Stimulated activated CD4-positive, alpha-beta T cell treated with anti-CD3 and anti-CD28 coated beads, TNF-alpha, amount 100 ng/mL, for 48 hours (primary cell): ENCODE data around the gene SLC25A13.

Experiments used
- DNase-seq, 3 donors: peaks; one replicate each; pipeline ENCODE4 v3.0.0-alpha.2; 2020; ENCODE audit warnings: low read depth in 3 of 3

SLC25A13 gene

DNA sequence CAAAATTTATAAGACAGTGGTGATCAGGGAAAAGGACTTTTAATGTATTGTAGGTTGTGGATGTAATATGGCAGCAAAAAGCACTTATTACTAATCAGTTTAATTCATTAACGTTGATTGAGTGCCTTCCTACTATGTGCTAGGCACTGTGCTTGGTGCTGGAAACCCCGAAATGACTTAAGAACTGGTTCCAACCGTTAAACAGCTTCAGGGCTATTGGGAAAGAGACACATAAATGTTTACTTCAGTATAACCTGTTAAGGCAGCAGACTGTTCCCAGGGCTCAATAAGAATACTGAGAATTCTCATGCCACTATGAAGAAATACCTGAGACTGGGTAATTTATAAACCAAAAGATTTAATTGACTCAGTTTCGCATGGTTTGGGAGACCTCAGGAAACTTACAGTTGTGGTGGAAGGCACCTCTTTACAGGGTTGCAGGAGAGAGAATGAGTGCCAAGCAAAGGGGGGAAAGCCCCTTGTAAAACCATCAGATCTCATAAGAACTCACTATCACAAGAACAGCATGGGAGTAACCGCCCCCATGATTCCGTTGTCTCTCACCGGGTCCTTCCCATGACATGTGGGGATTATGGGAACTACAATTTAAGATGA, 1.1 kb upstream of the SLC25A13 start:
- no peak for DNase-seq

DNA sequence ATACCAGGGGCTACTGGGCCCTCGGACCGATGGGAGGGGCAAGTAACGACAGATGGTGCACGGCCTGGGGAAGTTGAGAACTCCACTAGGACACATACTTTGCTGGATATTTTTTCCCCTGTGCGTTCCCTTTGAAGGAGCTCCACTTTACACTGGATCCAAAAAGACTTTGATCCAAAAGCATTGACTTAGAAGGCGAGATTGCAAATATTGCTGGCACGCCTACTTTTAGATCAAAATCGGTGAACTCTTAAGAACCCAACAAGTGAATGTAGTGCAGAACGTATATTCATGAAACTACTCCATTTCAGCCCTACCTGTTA, 436 bp upstream of the SLC25A13 start:
- DNase-seq, result no peak

DNA sequence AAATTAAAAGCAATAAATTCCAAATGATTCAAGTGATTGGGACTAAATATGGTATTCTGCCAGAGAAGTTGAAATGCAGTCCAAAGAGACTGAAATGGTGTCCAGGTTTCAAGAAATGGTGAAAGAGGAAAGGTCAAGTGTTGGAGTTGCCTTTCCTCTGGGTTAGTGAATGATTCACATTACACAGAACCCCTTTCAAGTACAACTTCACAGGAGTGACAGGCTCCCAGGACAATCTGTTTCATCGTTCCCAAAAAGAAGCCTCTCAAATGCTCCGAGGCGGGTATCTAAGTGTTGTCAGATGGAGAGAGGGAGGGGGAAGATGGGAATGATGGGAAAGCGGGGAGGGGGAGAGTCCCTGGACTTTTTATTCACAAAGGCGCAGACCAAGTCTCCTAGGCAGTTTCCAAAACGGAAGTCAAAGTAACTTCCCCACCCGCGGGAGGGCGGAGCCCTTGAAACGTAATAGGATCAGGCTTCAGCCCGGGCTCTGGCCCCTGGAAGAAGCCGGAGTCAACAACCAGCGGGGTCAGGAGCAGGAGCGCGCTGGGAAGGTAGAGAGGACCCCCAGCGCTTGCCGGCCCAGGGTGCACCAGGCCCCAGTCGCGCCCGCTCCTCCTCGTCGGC, 754 bp downstream of the SLC25A13 start:
- peak; percentile 34 to 41 (median 35) for DNase-seq

DNA sequence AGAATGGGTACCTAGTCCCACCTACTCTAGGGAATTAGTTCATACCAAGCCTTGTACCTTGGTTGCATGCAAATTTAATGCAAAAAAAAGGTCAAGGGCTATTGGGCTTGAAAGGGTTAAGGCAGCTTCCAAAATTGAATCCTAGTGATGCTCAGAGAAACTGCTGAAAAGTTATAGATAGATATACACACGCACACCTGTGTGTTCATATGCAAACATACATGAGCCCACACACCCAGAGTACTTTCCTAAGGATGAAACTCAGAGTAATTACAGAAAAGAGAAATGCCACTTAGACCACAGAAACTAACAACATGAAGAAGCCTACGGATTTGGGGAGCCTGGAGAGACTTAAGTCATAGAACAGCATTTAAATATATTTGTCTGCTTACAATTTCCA, 1.5 kb downstream of the SLC25A13 start:
- DNase-seq, result peak in 1 of 3 donors; percentile 12

DNA sequence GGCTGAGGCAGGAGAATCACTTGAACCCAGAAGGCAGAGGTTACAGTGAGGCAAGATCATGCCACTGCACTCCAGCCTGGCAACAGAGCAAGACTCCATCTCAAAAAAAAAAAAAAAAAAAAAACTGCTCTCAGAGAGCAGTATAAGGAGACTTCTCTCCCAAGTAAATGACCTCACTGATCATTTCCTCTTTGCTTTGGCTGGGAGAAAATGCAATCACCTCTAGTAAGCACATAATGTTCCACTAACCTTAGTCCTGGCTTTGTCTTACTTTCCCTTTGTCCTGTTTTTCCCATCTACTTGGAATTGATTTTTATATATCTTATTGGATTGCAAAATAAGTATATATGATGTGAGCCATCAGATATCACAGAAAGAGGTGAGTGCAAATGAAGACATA, 2.5 kb downstream of the SLC25A13 start:
- no peak for DNase-seq

DNA sequence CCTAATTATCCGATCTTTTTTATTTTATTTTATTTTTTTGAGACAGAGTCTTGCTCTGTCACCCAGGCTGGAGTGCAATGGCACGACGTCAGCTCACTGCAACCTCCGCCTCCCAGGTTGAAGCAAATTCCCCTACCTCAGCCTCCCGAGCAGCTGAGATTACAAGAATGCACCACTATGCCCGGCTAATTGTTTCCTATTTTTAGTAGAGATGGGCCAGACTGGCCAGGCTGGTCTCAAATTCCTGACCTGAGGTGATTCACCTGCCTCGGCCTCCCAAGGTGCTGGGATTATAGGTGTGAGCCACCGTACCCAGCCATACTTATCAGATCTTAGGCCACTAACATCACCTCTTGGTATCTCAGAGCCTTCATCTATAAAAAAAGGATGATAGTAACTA, 4.9 kb downstream of the SLC25A13 start:
- no peak for DNase-seq

DNA sequence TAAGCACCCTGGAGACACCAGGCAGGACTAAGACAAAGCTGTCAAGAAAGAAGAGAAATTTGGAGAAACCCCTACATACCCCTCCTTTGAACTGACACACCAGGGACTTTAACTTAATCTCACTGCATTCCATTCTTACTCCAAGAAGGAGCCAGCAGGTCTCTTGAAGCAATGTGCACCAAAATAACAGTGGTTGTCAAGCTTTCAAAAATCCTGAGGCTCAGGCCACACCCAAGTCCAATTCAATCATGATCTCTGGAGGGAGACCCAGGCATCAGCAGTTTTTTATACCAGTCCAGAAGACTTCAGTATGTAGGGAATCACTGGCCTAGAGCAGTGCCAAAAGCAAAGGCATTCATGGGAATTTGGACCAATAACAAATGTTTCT, 6.8 kb downstream of the SLC25A13 start:
- no peak for DNase-seq

DNA sequence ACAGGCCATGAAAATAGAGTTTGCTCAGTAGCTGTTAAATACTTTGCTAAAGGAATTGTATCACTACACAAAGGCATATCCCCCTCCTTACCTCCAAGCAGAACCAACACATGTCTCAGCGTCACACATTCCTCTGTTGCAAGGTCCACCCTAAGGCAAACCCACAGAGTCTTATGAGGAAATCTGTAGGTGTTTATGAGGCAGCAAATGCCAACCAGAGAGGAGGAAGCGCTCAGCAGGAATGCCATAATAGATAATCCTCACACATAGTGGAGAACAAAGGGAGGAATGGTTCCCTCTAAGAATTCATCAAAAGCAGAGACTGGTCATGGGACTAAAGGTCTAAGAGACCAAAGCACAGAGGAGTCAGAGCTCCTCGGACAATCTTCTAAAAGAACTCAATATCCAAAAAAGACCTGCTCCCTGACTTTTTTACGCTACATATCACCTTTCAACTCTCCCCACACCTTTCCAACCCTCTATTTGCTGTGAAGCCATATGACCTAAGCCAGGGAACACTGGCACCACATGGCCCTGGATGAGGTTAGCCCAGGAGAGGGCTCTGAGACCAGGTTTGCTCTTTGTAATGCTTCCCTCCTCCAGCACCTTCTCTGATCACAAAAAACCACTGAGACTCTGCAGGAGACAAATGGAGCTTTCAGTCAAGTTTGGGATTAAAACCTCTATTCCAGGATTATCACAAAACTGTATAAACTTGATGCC, 7.3 kb downstream of the SLC25A13 start:
- DNase-seq, result no peak

DNA sequence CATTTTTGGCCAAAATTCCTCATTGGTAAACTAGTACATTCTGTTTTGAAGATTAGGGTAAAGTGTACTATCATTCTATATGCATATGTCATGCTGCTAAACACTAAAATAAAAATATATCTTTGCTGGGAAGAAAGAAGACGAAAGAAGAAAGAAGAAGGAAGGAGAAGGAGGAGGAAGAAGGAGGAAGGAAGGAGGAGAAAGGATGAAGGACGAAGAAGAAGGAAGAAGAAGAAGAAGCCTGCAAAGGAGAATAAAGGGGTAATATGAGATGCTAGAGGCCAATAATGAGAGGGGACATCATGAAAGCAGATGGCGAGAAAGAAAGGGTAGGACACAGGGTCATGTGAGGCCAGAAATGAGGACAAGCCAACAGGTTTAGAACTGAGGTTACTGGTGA, 8.0 kb downstream of the SLC25A13 start:
- no peak for DNase-seq

DNA sequence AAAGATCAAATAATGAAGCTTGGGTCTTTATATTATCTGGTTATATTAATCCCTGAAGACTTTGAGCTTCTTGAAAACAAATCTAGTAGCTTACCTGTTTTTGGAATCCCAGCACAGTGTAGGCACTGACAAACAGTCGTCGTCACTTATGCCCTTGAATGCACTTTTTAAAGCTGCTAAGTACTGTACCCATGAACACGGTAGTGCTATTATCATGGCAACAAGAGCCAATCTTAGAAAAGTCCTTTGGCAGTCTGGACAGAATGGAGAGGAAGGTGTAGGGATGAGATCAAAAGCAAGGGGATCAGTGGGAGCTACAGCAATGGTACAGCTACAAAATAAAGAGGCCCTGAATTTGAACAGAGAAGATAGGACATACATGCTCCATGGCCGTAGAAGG, 9.4 kb downstream of the SLC25A13 start:
- no peak for DNase-seq

DNA sequence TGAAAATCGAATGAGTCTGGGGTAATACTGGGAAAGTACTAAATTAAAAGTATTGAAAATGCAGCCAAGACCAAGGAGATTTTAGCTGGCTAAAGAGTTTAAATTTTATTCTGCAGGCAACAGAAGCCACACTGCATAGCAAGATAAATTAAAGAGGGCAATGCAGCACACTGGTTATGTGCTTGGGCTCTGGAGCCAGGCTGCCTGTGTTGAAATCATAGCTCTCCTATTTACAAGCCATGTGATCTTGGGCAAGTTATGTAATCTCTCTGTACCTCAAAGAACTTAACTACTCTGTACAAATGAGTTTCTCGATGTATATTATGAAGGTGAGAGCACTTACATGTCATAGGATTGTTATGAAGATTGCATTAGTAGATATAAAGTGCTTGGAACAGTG, 9.9 kb downstream of the SLC25A13 start:
- DNase-seq, result no peak

DNA sequence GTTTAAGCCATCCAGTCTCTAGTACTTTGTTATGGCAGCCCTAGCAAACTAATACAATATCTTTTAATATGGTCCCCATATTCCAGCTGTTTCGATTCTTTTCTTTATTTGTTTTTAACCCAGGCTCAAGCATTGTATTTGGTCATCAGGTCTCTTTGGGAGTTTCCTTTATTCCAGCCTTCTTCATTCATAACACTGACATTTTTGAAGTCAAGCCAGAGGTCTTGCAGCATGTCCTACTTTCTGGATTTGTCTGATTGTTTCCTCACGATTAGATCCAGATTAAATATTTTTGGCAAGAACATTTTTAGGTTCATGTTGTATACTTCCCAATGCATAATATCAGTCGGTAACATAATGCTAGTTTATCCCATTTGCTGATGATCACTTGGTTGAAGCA, 11.8 kb downstream of the SLC25A13 start:
- no peak for DNase-seq

DNA sequence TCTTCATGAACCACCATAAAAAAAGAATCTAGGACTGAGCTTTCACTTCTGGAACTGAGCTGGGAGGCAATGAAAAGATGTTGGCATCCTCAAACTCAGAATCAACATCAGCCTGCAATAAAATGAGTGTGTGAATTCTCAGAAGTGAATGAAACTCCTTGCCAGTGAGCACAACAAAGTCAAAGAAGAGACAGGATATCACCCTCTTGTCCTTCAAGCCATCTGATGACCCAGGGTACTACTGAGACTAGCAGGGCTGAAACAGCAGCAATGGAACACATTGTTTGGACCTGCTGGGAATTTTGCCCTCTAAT, 13.0 kb downstream of the SLC25A13 start:
- DNase-seq, result no peak

DNA sequence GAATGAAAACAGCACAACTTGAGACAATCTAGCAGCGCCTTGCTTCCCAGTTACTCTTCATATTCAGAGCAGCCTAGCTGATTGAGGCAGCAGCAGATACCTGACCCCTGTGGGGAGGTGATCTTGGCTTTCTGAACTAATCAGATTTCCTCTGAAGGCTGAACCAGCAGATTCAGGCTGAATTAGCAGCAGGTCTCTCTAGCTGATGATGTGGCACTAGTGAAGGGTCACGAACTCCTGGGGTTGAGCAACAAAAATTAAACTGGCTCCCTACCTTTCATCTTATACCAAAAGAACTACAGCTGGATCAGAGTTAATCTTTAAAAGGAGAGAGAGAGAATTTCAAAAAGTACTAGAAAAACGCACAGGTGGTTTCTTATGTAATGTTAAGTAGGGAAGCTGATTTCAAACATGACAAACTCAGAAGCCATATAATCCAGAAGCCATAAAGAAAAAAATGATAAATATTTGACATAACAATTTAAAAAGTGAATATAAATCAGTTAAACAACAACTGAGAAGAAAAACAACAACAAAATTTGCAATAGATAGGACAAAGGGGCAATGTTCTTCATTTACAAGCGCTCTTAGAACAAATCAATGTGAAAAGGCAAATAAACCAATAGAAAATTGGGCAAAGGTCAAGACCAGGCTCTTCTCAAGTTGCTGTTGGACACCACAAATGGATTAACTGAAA, 13.5 kb downstream of the SLC25A13 start:
- no peak for DNase-seq

DNA sequence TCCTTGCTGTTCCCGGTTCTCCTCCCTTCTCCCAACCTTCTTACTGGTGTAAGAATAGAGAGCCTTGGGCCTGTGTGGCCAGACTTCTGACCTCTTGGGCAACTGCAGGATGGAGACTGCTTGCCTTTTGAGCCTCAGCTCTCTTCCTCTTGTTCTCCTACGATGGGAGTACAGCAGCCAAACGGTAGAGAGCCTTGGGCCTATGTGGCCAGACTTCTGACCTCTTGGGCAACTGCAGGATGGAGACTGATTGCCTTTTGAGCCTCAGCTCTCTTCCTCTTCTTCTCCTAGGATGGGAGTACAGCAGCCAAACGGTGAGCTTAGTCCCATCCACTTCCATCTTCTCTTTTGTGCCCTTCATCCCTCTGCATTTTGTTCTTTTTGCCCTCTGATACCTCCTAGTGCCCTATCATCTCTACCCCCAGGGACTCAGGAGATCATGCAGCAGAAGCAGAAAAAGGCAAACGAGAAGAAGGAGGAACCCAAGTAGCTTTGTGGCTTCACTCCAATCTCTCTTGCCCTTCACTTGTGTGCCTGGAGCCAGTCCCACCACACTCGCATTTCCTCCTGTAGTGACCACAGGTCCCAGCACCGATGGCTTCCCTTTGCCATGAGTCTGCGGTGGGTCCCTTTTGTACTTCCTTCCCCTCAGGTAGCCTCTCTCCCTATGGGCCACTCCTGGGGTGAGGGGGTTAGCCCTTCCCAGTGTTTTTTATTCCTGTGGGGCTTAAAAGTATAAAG, 15.3 kb downstream of the SLC25A13 start:
- no peak for DNase-seq

DNA sequence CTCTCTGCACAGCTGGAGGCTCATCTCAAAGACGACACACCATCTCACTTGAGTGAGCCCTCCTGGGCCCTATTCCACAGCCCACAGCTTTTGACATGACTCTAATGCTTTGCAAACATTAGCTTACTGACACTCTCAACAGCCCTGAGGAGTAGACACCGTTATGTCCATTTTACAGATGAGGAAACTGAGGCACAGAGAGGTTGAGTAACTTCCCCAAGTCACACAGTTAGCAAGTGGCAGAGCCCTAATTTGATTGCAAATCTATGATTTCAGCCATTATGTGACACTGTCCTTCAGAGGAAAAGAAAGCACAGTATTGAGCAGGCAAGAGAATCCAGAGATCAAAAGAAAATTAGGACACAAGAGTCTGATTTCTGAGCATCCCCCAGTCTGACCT, 16.0 kb downstream of the SLC25A13 start:
- no peak for DNase-seq

DNA sequence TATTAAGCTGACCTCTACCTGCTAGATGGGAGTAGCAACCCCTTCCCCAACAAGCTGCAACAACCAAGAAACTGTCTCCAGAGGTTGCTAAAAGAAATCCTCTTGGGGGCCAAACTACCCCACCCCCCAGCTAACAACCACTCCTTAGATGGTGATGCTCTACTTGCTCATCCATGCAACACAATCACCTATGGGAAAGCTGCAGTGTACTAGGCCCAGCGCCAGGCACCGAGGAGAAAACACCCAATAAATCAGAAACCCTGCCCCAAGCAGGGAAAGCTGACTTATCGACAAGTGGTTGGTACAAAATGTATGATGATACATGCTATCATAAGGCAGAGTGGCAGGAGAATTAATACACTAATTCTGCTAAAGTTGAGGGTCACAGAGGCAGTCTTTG, 17.3 kb downstream of the SLC25A13 start:
- DNase-seq, result no peak

DNA sequence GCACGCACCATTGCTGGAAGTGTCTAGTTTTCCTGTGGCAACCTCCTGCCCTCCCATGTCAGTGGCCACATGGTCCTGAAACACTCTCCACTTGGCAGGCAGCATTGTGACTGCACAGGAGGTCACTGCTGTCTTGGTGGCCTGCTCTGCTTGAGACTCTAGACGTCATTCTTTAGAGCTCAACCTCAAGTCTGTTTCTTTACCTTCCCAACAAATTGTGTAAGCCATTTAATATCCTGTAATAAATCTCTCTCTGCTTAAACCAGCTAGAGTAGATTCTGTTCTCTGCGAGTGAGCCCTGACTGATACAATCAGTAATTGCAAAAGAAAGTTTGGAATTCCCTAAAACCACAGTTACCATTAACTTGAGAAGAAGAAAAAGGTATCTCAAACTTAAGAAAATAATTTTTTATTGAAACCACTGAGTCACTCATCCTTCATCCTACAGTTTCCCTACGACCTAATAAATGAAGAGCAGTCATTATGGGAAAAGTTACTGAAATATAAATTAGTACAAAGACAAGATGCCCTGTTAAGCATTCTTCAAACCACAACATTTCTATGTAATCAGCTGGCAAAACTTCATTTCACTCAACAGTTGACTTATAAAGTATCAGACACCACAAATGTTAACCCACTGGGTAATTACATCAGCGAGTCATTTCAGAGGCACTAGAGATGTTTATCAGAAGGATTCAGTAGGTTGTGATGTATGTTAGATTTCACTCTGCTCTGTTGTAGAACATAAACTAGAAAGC, 18.0 kb downstream of the SLC25A13 start:
- no peak for DNase-seq

DNA sequence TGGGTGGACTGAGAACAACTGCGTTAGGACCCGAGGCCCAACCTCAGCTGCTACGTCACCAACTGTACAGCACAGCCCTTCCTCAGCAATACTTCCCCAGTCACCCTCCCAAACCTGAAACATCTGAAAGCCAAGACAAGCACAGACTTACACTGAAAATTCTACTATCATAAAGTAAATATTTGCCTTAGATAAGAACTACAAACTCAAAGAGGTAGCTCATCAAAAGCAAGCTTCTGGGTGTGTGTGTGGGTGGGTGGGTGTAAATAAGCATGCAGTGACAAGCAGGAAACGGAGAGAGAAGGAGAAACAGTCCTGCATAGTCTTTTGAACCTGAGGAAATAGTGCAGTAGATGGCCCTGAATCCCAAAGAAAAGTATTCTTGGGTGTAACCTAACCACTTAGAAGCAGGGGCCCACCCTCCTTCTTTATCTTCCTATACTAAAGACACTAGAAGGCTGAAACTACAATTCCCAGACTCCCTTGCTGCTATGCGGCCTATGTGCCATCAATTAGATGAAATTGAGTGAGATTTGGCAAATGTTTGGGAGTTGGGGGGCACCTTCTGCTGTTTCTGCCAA, 18.7 kb downstream of the SLC25A13 start:
- DNase-seq, result no peak

DNA sequence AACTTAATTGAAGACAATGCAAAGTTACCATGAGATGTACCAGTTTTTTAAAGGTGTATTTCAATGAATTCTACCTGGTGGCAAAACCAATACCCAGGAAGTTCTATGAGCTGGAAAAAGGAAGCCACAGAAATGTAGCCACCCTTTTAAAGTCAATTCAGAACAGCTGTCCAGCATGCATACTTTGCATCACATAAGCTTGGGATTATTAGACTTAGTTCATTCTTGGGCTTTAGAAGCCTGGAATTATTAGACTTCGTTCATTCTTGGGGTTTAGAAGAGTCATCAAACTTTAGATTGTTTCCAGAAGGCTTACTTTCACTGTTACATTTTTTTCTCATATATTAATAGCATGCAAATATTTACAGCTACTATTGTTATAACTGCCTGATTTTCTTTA, 20.9 kb downstream of the SLC25A13 start:
- no peak for DNase-seq

DNA sequence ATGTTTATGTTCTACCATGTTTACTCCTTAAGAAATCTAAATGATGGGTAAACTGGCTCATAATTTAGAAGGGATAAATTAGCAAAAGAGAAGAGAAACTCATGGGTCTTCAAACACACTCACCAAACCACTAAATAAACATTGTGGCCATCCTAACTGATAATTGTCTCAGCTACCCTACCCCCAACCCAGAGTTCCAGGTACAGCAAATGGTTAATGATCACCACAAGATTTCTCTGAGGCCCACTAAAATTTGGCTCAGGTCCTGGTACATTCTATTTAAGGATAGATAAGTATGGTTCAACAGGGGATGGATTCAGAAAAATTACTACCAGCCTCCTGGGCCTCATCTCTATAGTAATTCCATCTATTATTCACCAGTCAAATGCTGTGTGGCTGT, 21.4 kb downstream of the SLC25A13 start:
- no peak for DNase-seq
